Dermis microvascular lymphatic vessel endothelial cell (primary cell): Measurements from ENCODE around the gene KRT34. TPM values are rescaled to one million over a fixed set of nuclear protein-coding genes. Genes with fewer than 3 reads are reported as not detected.
"Not testable (repeated sequence)": the region's sequence is repeated elsewhere in the genome, so short reads cannot be mapped to it uniquely, and the experiment has no call there.

ENCODE experiments used
- DNase-seq, 2 donors: peaks; one replicate each; pipeline versions ENCODE4 v3.0.0 to v3.0.0-alpha.2; 2010; ENCODE audit warnings: low read depth in 2 of 2
- total RNA-seq: library from RNA; depleted of rRNA; stranded (reverse); fragments of >200 nt; gene quantifications from 2 replicates; pipeline ENCODE4 v1.2.1, GENCODE V29; 2014

KRT34 gene
- total RNA-seq, 1 donor from 2014 or later = not detected

GRCh38 chr17:41367426-41368075 is 14.6 kb downstream of the KRT34 start:
- DNase-seq = no peak

GRCh38 chr17:41366070-41366469 is 16.0 kb downstream of the KRT34 start:
- DNase-seq = no peak

- no peak for DNase-seq
Observed at GRCh38 chr17:41363881-41364280, 18.2 kb downstream of the KRT34 start.

- no peak for DNase-seq
Observed at GRCh38 chr17:41360296-41360995, 21.7 kb downstream of the KRT34 start.

GRCh38 chr17:41354536-41354935 is 27.6 kb downstream of the KRT34 start:
- no peak for DNase-seq

- DNase-seq = no peak
Observed at GRCh38 chr17:41352597-41353366, 29.3 kb downstream of the KRT34 start.

GRCh38 chr17:41351177-41351576 is 30.9 kb downstream of the KRT34 start:
- no peak for DNase-seq

GRCh38 chr17:41350381-41350878 is 31.7 kb downstream of the KRT34 start, which contains the start of gene KRT33A:
TSS of gene KRT33A (minus strand) at chr17:41350828. CDS start at chr17:41350767, 61 bp downstream.
- not testable (repeated sequence) for DNase-seq

- DNase-seq = no peak
Observed at GRCh38 chr17:41347869-41348760, 34.0 kb downstream of the KRT34 start.

GRCh38 chr17:41346421-41346820 is 35.7 kb downstream of the KRT34 start:
- not testable (repeated sequence) for DNase-seq

- DNase-seq = no peak
Observed at GRCh38 chr17:41345992-41346391, 36.1 kb downstream of the KRT34 start.

GRCh38 chr17:41343029-41343428 is 39.1 kb downstream of the KRT34 start:
- DNase-seq = no peak

GRCh38 chr17:41340934-41341861 is 40.9 kb downstream of the KRT34 start:
- no peak for DNase-seq

GRCh38 chr17:41340494-41340893 is 41.6 kb downstream of the KRT34 start:
- no peak for DNase-seq

- no peak for DNase-seq
Observed at GRCh38 chr17:41339571-41340172, 42.4 kb downstream of the KRT34 start.

GRCh38 chr17:41338961-41339485 is 43.1 kb downstream of the KRT34 start:
- DNase-seq = no peak

- DNase-seq = no peak
Observed at GRCh38 chr17:41335747-41336146, 46.4 kb downstream of the KRT34 start.

- no peak for DNase-seq
Observed at GRCh38 chr17:41334385-41335305, 47.5 kb downstream of the KRT34 start.
